ENCODE results near the gene ISOC2. TPM values are rescaled to one million over a fixed set of nuclear protein-coding genes. Genes with fewer than 3 reads are reported as not detected.

Gene ISOC2
- total and polyA plus RNA-seq, 4 donors: 49.1 to 181 (median 118) TPM

GRCh38 chr19:55436847-55437246 is 24.6 kb downstream of the ISOC2 start (continued):
- TF ChIP-seq, protein P1, sequence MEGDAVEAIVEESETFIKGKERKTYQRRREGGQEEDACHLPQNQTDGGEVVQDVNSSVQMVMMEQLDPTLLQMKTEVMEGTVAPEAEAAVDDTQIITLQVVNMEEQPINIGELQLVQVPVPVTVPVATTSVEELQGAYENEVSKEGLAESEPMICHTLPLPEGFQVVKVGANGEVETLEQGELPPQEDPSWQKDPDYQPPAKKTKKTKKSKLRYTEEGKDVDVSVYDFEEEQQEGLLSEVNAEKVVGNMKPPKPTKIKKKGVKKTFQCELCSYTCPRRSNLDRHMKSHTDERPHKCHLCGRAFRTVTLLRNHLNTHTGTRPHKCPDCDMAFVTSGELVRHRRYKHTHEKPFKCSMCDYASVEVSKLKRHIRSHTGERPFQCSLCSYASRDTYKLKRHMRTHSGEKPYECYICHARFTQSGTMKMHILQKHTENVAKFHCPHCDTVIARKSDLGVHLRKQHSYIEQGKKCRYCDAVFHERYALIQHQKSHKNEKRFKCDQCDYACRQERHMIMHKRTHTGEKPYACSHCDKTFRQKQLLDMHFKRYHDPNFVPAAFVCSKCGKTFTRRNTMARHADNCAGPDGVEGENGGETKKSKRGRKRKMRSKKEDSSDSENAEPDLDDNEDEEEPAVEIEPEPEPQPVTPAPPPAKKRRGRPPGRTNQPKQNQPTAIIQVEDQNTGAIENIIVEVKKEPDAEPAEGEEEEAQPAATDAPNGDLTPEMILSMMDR (IDR thresholded peaks at IDR 0.05; ENCODE audit: low read depth, low read length, missing input control): no peak
- TF ChIP-seq TAF1 (conservative IDR thresholded peaks at IDR 0.05): no peak

- H3K9me3 ChIP-seq (ENCODE audit: control insufficient read depth in 4 of 4, low read length in 3 of 4): peaks cover 0 to 2% (median 0%) of the 10 kb centered on the region in 4 donors
- H3K4me1 ChIP-seq (ENCODE audit: control insufficient read depth in 4 of 4, insufficient read depth in 4 of 4, low read length in 3 of 4): no peaks in the 10 kb centered on the region
- DNase-seq (ENCODE audit: low spot score): no peak
- H3K27me3 ChIP-seq (ENCODE audit: control insufficient read depth in 4 of 4, insufficient read depth in 4 of 4, low read length in 3 of 4): peaks cover 2 to 16% (median 11%) of the 10 kb centered on the region in 4 donors
- no peak overlapping the region for H3K9ac ChIP-seq (ENCODE audit: low read depth in 1 of 2, low read length in 2 of 2)
- H3K36me3 ChIP-seq (ENCODE audit: control insufficient read depth in 4 of 4, insufficient read depth in 3 of 4, low read depth in 1 of 4, low read length in 3 of 4): no peaks in the 10 kb centered on the region
- WGBS: 97% methylated on average over 4 of the region's 4 CpGs
- TF ChIP-seq JUND (IDR thresholded peaks at IDR 0.05): no peak
- TF ChIP-seq EGR1 (IDR thresholded peaks at IDR 0.05; ENCODE audit: low read depth in 2 of 2): no peak
- TF ChIP-seq YY1 (IDR thresholded peaks at IDR 0.05): no peak
- TF ChIP-seq ATF3 (IDR thresholded peaks at IDR 0.05): no peak
- no peak for TF ChIP-seq GABPA (IDR thresholded peaks at IDR 0.05 in 1 of 2, conservative IDR thresholded peaks at IDR 0.05 in 1 of 2)
- TF ChIP-seq HNF4G (IDR thresholded peaks at IDR 0.05): no peak
- TF ChIP-seq, protein P2, sequence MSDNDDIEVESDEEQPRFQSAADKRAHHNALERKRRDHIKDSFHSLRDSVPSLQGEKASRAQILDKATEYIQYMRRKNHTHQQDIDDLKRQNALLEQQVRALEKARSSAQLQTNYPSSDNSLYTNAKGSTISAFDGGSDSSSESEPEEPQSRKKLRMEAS (IDR thresholded peaks at IDR 0.05): no peak
- no peak for TF ChIP-seq TAF1 (conservative IDR thresholded peaks at IDR 0.05)
- TF ChIP-seq FOXA1 (IDR thresholded peaks at IDR 0.05): no peak
- no peak for TF ChIP-seq REST (IDR thresholded peaks at IDR 0.05)
- TF ChIP-seq HNF4A (conservative IDR thresholded peaks at IDR 0.05): no peak
- TF ChIP-seq SP1 (IDR thresholded peaks at IDR 0.05): no peak
- TF ChIP-seq, protein P1 (IDR thresholded peaks at IDR 0.05; ENCODE audit: low read depth, low read length, missing input control): no peak
- TF ChIP-seq FOXA2 (IDR thresholded peaks at IDR 0.05): no peak
- TF ChIP-seq RXRA (IDR thresholded peaks at IDR 0.05): no peak
- no peak for TF ChIP-seq ZBTB33 (IDR thresholded peaks at IDR 0.05)
- TF ChIP-seq RAD21 (IDR thresholded peaks at IDR 0.05): no peak
- no peak for TF ChIP-seq NR2F2 (IDR thresholded peaks at IDR 0.05)
- no peak overlapping the region for H3K4me3 ChIP-seq (ENCODE audit: low read depth in 1 of 3, low read length in 3 of 3)
- no peak overlapping the region for H3K27ac ChIP-seq (ENCODE audit: low read depth in 1 of 2, low read length in 2 of 2)
Observed at GRCh38 chr19:55435020-55435419, 26.4 kb downstream of the ISOC2 start.
